Type B pancreatic cell (in vitro differentiated cells): ENCODE results near the gene FAXC. TPM values are rescaled to one million over a fixed set of nuclear protein-coding genes. Genes with fewer than 3 reads are reported as not detected.
A peak's percentile ranks its signal among the peaks of the same experiment; 100 is the strongest.

Experiments
- DNase-seq: peaks from one replicate; pipeline ENCODE4 v3.0.0; 2021; ENCODE audit warnings: mixed read lengths; ENCODE audit not compliant: unreplicated experiment; ENCODE audit errors: extremely low spot score
- H3K27ac Mint-ChIP-seq: 2 replicates; pipeline ENCODE4 v1.8.0; 2021; ENCODE audit warnings: mild to moderate bottlenecking, mixed read lengths
- H3K27me3 Mint-ChIP-seq: 2 replicates; pipeline ENCODE4 v1.8.0; 2021; ENCODE audit warnings: mixed read lengths
- H3K36me3 Mint-ChIP-seq: 2 replicates; pipeline ENCODE4 v1.8.0; 2021; ENCODE audit warnings: mixed read lengths
- H3K4me1 Mint-ChIP-seq: one replicate; pipeline ENCODE4 v1.8.0; 2021; ENCODE audit warnings: mixed read lengths; ENCODE audit not compliant: unreplicated experiment
- H3K4me3 Mint-ChIP-seq: 2 replicates; pipeline ENCODE4 v1.8.0; 2021; ENCODE audit warnings: mild to moderate bottlenecking, mixed read lengths
- H3K9me3 Mint-ChIP-seq: 2 replicates; pipeline ENCODE4 v1.8.0; 2021; ENCODE audit warnings: mixed read lengths
- total RNA-seq: library from RNA; stranded (reverse); gene quantifications from 2 replicates; pipeline ENCODE4 v1.2.1, GENCODE V29; 2021; ENCODE audit warnings: low replicate concordance
- TF ChIP-seq, protein P1 (sequence below): fragments of 200-600 bp; sonication (generic); conservative IDR thresholded peaks from 2 replicates; pipeline ENCODE4 v1.5.0; 2021; ENCODE audit warnings: antibody characterized with exemption, mild to moderate bottlenecking

The FAXC gene
- total RNA-seq, 1 donor from 2014 or later: 12.5 TPM

DNA sequence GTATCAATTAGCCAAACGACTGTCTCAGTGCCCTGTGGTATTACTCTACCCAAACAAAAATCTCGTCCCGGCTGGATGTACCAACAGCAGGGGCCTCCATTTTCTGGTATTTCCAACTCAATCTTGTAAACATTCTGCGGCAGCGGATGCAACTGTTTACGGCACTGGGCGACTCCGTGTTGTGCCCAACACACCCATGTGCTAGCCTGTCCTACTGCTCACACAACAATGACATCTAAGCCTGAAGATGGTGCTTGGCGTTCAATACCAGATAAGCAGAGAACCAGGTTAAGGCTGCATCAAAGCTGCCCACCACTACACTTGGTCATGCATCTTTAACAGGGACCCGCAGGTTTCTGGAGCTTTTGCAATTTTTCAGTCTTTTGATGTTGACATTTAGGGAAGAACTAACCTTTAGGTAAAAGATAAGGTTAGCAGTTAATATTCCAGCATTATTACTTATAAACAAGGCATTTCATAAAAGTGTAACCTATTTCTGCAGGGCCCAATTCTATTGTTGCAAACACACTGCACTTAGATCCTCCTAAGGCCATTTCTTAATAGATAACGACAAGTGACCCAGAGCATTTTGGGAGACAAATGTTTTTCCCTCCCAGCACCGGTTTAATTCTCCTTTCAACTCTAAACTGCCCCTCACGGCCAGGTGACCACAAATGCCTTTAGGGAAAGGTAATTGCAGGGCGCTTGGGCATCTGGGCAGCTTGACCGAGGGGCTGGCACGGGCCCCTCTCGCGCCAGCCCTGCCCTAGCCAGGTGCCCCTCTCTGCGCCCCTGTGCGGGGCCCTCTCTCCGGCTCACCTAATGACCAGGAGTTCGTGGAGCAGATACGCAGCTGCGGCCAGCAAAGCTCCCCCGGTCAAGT lies 945 bp downstream of the FAXC start:
- peak overlapping the region; percentile 69 for H3K27ac Mint-ChIP-seq

DNA sequence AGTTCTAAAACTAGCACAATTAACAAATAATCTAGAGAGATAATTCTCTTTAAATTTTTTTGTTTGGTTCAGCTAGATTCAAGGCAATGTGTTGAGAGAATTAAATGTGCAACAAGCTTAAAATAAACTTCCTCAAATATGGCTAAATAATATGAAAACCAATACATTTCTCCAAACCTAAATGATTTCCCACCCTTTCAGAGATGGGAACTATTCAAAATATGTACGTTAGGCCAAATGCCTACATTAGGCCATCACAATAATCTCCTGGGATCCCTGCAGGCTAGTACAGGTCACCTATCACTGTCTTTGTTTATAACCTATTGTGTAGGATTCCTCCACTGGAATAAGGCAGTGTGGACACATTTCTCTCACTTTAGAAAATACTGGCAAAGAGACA lies 1.7 kb downstream of the FAXC start:
- DNase-seq: no peak
- Mint-ChIP-seq H3K4me3 (peak overlapping the region; percentile 90), H3K9me3 (no peaks in the 10 kb centered on the region), H3K36me3 (no peaks in the 10 kb centered on the region), H3K27ac (no peak overlapping the region), H3K4me1 (peaks cover 21% of the 10 kb centered on the region), H3K27me3 (peaks cover 11% of the 10 kb centered on the region)
- TF ChIP-seq, protein P1, sequence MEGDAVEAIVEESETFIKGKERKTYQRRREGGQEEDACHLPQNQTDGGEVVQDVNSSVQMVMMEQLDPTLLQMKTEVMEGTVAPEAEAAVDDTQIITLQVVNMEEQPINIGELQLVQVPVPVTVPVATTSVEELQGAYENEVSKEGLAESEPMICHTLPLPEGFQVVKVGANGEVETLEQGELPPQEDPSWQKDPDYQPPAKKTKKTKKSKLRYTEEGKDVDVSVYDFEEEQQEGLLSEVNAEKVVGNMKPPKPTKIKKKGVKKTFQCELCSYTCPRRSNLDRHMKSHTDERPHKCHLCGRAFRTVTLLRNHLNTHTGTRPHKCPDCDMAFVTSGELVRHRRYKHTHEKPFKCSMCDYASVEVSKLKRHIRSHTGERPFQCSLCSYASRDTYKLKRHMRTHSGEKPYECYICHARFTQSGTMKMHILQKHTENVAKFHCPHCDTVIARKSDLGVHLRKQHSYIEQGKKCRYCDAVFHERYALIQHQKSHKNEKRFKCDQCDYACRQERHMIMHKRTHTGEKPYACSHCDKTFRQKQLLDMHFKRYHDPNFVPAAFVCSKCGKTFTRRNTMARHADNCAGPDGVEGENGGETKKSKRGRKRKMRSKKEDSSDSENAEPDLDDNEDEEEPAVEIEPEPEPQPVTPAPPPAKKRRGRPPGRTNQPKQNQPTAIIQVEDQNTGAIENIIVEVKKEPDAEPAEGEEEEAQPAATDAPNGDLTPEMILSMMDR: no peak

More for the DNA sequence above, 945 bp downstream of the FAXC start:
- TF ChIP-seq, protein P1: no peak
- Mint-ChIP-seq H3K36me3 (no peaks in the 10 kb centered on the region), H3K4me3 (peak overlapping the region; percentile 90), H3K27me3 (peaks cover 17% of the 10 kb centered on the region), H3K4me1 (peaks cover 21% of the 10 kb centered on the region), H3K9me3 (no peaks in the 10 kb centered on the region)
- DNase-seq: no peak

DNA sequence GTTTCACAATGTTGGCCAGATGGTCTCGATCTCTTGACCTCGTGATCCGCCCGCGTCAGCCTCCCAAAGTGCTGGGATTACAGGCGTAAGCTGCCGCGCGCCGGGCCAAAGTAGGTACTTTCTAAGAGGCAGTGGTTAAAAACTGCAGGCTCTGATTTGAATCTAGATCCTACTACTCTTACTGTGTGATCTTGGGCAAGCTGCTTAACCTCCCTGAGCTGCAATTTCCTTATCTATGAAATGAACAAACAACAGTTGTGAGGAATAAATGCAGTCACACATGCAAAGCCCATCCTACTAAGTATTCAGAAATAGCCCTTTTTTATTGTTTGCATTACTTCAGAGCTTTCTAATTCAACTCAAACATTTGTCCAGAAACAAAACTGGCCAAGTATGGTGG lies 2.9 kb downstream of the FAXC start:
- TF ChIP-seq, protein P1: no peak
- Mint-ChIP-seq H3K4me3 (no peak overlapping the region), H3K4me1 (peaks cover 21% of the 10 kb centered on the region), H3K36me3 (no peaks in the 10 kb centered on the region), H3K9me3 (no peaks in the 10 kb centered on the region), H3K27ac (no peak overlapping the region), H3K27me3 (peaks cover 11% of the 10 kb centered on the region)
- no peak for DNase-seq

DNA sequence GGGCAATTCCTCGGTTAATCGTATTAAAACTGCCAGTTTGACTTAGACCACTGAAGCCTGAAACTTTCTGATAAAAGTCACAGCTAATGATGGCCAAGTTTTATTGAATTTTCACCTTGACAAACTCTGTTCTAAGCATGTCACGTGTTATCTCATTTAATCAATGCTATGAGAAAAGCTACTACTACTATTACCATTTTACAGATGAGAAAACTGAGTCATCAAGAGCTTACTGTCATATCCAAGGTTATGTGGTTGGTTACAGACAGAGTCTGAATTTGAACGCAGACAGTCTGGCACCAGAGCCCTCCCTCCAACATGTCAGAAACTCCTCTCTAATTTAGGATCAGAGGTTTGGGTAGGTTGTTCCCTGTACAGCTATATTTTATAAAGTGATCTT lies 4.3 kb downstream of the FAXC start:
- Mint-ChIP-seq H3K27ac (no peak overlapping the region), H3K36me3 (no peaks in the 10 kb centered on the region), H3K4me3 (no peak overlapping the region), H3K27me3 (peaks cover 4% of the 10 kb centered on the region), H3K9me3 (no peaks in the 10 kb centered on the region), H3K4me1 (peaks cover 19% of the 10 kb centered on the region)
- DNase-seq: no peak
- TF ChIP-seq, protein P1: no peak

DNA sequence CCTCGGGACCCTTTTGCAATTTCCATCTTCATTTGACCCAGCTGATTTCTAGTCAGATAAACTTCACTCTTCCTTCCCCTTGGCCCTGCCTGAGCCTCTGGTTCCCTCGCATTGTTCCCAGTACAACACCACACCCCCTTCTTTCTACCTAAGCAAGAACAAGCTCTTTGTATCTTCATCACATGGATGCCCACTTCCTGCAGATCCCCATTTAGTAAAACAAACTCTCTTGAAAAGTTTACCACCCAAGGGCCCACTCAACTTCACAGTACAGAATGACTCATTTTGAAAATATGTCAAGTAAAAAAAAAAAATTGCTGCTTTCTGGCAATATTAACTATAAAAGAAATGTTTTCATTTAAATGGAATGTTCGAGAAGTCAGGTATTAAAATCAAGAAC lies 5.2 kb downstream of the FAXC start:
- TF ChIP-seq, protein P1: no peak
- no peaks in the 10 kb centered on the region for H3K36me3 Mint-ChIP-seq
- H3K4me3 Mint-ChIP-seq: no peak overlapping the region
- no peak overlapping the region for H3K27ac Mint-ChIP-seq
- no peak for DNase-seq
- H3K4me1 Mint-ChIP-seq: peaks cover 17% of the 10 kb centered on the region
- H3K27me3 Mint-ChIP-seq: peaks cover 2% of the 10 kb centered on the region
- no peaks in the 10 kb centered on the region for H3K9me3 Mint-ChIP-seq
